GM12875 (cell line): ENCODE results near the gene HECW1.

ENCODE experiments used
- H3K4me3 ChIP-seq: one replicate; pipeline ENCODE4 v1.5.1; 2011; ENCODE audit warnings: low read depth, low read length, control low read depth
- TF ChIP-seq, protein P1 (sequence below): IDR thresholded peaks from 2 replicates; pipeline ENCODE4 v1.5.1; 2011; ENCODE audit warnings: low read depth, mild to moderate bottlenecking, control low read depth, inconsistent platforms, low read length, moderate library complexity, borderline replicate concordance; ENCODE audit not compliant: insufficient read depth

The HECW1 gene

GRCh38 chr7:43260980-43261878 lies 148.8 kb downstream of the HECW1 start:
- H3K4me3 ChIP-seq: no peak overlapping the region
- TF ChIP-seq, protein P1, sequence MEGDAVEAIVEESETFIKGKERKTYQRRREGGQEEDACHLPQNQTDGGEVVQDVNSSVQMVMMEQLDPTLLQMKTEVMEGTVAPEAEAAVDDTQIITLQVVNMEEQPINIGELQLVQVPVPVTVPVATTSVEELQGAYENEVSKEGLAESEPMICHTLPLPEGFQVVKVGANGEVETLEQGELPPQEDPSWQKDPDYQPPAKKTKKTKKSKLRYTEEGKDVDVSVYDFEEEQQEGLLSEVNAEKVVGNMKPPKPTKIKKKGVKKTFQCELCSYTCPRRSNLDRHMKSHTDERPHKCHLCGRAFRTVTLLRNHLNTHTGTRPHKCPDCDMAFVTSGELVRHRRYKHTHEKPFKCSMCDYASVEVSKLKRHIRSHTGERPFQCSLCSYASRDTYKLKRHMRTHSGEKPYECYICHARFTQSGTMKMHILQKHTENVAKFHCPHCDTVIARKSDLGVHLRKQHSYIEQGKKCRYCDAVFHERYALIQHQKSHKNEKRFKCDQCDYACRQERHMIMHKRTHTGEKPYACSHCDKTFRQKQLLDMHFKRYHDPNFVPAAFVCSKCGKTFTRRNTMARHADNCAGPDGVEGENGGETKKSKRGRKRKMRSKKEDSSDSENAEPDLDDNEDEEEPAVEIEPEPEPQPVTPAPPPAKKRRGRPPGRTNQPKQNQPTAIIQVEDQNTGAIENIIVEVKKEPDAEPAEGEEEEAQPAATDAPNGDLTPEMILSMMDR: peak; percentile 86

DNA sequence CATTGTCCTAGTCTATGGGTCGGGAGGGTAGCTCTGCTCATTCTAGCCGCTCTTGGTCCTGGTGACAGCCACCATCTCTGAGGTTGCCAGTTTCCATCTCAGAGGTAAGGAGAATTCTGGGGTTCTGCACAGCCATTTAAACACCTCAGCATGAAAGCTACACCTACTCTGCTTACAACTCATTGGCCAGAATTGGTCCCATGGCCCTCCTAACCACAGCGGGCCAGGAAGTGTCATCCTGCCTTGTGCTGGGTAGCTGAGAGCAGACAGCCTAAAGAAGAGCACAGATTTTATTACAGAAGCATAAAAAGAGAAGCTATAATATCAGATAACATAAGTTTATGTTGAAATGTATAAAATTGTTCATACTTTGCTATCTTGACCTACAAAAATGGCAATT lies 152.7 kb downstream of the HECW1 start:
- TF ChIP-seq, protein P1: no peak
- H3K4me3 ChIP-seq: no peak overlapping the region

GRCh38 chr7:43273939-43274719 lies 161.7 kb downstream of the HECW1 start:
- no peak overlapping the region for H3K4me3 ChIP-seq
- TF ChIP-seq, protein P1: no peak

DNA sequence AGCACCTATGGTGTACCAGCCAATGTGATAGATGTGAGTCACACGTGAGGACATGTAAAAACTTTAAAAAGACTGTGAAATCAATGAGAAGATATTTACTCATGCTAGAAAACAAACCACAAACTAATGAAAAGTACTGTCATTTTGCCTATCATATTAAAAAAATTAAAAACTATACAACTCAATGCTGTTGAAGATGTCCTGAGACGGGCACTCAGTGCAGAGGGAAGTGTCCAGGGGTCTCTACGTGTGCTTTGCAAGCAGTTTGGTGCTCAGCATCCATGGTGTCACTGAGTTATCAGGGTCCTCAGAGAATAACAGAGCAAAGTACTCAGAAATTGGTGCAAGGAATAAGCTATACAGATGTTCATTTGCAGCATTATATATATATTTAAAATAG lies 162.3 kb downstream of the HECW1 start:
- TF ChIP-seq, protein P1: no peak
- H3K4me3 ChIP-seq: no peak overlapping the region

DNA sequence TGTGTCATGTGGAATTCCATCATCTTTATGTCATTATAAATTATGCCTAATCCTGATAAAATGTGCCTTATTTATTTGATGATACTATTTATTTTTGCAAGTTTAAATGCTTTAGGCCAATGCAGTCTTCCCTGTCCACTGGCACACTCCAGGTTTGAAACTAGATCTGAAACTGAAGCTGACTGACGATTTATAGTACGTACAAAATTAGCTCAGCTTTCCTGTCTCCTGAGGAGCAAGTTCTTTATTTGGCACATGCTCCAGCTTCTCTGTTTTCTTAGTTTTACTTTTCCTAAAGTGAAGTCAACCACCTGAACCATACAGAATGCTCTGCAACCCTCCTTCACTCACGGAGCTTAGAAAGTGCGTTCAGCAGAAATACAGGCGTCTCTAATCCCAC lies 164.1 kb downstream of the HECW1 start:
- no peak overlapping the region for H3K4me3 ChIP-seq
- TF ChIP-seq, protein P1: no peak

DNA sequence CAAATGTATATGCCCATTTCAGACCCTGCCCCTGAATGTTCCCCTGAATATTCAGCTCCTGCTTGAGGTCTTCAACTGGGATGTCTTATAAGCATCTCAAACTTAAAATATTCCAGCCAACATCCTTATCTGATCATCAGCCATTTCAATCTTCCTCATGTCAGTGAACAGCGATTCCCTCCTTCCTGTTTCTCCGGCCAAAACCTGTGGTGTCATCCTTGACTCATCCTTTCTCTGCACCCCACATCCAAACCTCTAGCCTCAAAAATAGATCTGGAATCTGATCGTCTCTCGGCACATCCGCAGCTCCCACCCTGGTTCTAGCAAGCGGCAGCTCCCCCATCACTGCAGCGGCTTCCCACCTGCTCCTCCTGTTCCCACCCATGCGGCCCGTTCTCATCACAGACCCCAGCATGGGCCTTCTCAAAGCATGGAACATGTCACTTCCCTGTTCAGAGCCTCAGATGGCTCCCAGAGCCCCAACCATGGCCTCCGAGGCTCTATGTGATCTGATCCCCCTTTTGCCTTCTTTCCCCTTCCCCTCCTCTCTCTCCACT lies 165.7 kb downstream of the HECW1 start:
- TF ChIP-seq, protein P1: no peak
- H3K4me3 ChIP-seq: no peak overlapping the region

GRCh38 chr7:43281268-43281667 lies 168.8 kb downstream of the HECW1 start:
- no peak overlapping the region for H3K4me3 ChIP-seq
- TF ChIP-seq, protein P1: no peak
